WTC11 (cell line): ENCODE measurements around the gene ZNF804A. TPM values are rescaled to one million over a fixed set of nuclear protein-coding genes. Genes with fewer than 3 reads are reported as not detected.

Experiments used
- ATAC-seq: fragments of 200-7000 bp; cut with Tn5 transposase; 2 replicates; pipeline ENCODE4 v1.10.0; 2021; ENCODE audit warnings: mild to moderate bottlenecking, moderate library complexity
- CTCF ChIA-PET: fragments of 300-600 bp; sonication (Branson Sonifier 250); formaldehyde crosslinking; loops from one replicate; lab custom pipeline; 2021; ENCODE audit warnings: antibody characterized with exemption; lab: Charles Lee
- POLR2A ChIA-PET: fragments of 350-600 bp; sonication (Branson Sonifier 250); formaldehyde crosslinking; loops from one replicate; lab custom pipeline; 2021; ENCODE audit warnings: antibody characterized with exemption; lab: Charles Lee
- DNase-seq: peaks from one replicate; pipeline ENCODE4 v3.0.0; 2021; ENCODE audit warnings: low spot score
- H3K27ac Mint-ChIP-seq: 2 replicates; pipeline ENCODE4 v1.8.0; 2021; ENCODE audit warnings: mixed read lengths
- H3K27me3 Mint-ChIP-seq: 2 replicates; pipeline ENCODE4 v1.8.0; 2021; ENCODE audit warnings: low read depth, mild to moderate bottlenecking, moderate library complexity, mixed read lengths
- H3K36me3 Mint-ChIP-seq: 2 replicates; pipeline ENCODE4 v1.8.0; 2021; ENCODE audit warnings: mixed read lengths
- H3K4me1 Mint-ChIP-seq: 2 replicates; pipeline ENCODE4 v1.8.0; 2022; ENCODE audit warnings: mixed read lengths
- H3K4me3 Mint-ChIP-seq: 2 replicates; pipeline ENCODE4 v1.8.0; 2021; ENCODE audit warnings: mild to moderate bottlenecking, moderate library complexity, mixed read lengths
- H3K9me3 Mint-ChIP-seq: 2 replicates; pipeline ENCODE4 v1.8.0; 2021; ENCODE audit warnings: mixed read lengths
- CBFB ChIP-seq: sonication (generic); formaldehyde crosslinking; IDR thresholded peaks from 2 replicates; pipeline ENCODE4 v1.8.1; 2022; ENCODE audit warnings: mild to moderate bottlenecking, low read depth, missing genetic modification reagents
- CREM ChIP-seq: sonication (generic); formaldehyde crosslinking; IDR thresholded peaks from 2 replicates; pipeline ENCODE4 v1.8.1; 2022; ENCODE audit warnings: mild to moderate bottlenecking, missing genetic modification reagents, moderate library complexity
- CTCF ChIP-seq: fragments of 200-600 bp; IDR thresholded peaks from 2 replicates; pipeline ENCODE4 v1.8.0; 2022; ENCODE audit warnings: antibody characterized with exemption
- EMX1 ChIP-seq: fragments of 250-450 bp; sonication (Bioruptor Pico); IDR thresholded peaks from 2 replicates; pipeline ENCODE4 v1.8.0; 2021; ENCODE audit warnings: mild to moderate bottlenecking
- FOXJ3 ChIP-seq: sonication (generic); formaldehyde crosslinking; IDR thresholded peaks from 2 replicates; pipeline ENCODE4 v1.9.0; 2021; ENCODE audit warnings: missing genetic modification reagents, mild to moderate bottlenecking, borderline replicate concordance
- FOXK1 ChIP-seq: sonication (generic); formaldehyde crosslinking; IDR thresholded peaks from 2 replicates; pipeline ENCODE4 v1.8.0; 2022; ENCODE audit warnings: mild to moderate bottlenecking, moderate library complexity, missing genetic modification reagents
- FOXP1 ChIP-seq: sonication (generic); formaldehyde crosslinking; IDR thresholded peaks from 2 replicates; pipeline ENCODE4 v1.8.0; 2022; ENCODE audit warnings: missing genetic modification reagents, mild to moderate bottlenecking, moderate library complexity, borderline replicate concordance
- GABPB1 ChIP-seq: sonication (generic); formaldehyde crosslinking; IDR thresholded peaks from 2 replicates; pipeline ENCODE4 v1.8.1; 2023; ENCODE audit warnings: mild to moderate bottlenecking, missing genetic modification reagents
- JAZF1 ChIP-seq: fragments of 250-450 bp; sonication (Bioruptor Pico); IDR thresholded peaks from 2 replicates; pipeline ENCODE4 v1.9.0; 2021; ENCODE audit warnings: moderate library complexity, mild to moderate bottlenecking, inconsistent platforms
- JUN ChIP-seq: sonication (generic); formaldehyde crosslinking; IDR thresholded peaks from 2 replicates; pipeline ENCODE4 v1.8.0; 2023; ENCODE audit warnings: mild to moderate bottlenecking, missing genetic modification reagents
- MLX ChIP-seq: sonication (generic); formaldehyde crosslinking; IDR thresholded peaks from 2 replicates; pipeline ENCODE4 v1.8.1; 2023; ENCODE audit warnings: mild to moderate bottlenecking, missing genetic modification reagents, moderate library complexity
- NFYB ChIP-seq: sonication (generic); formaldehyde crosslinking; conservative IDR thresholded peaks from 2 replicates; pipeline ENCODE4 v1.8.0; 2022; ENCODE audit warnings: low read depth, missing genetic modification reagents
- NR1H2 ChIP-seq: sonication (generic); formaldehyde crosslinking; IDR thresholded peaks from 2 replicates; pipeline ENCODE4 v1.9.0; 2021; ENCODE audit warnings: mild to moderate bottlenecking, moderate library complexity, missing genetic modification reagents
- NR2C2 ChIP-seq: sonication (generic); formaldehyde crosslinking; IDR thresholded peaks from 2 replicates; pipeline ENCODE4 v1.8.0; 2022; ENCODE audit warnings: mild to moderate bottlenecking, missing genetic modification reagents
- PREB ChIP-seq: sonication (generic); formaldehyde crosslinking; IDR thresholded peaks from 2 replicates; pipeline ENCODE4 v1.8.1; 2022; ENCODE audit warnings: mild to moderate bottlenecking, missing genetic modification reagents, moderate library complexity, borderline replicate concordance
- RELA ChIP-seq: sonication (generic); formaldehyde crosslinking; IDR thresholded peaks from 2 replicates; pipeline ENCODE4 v1.8.1; 2022; ENCODE audit warnings: missing genetic modification reagents, mild to moderate bottlenecking, borderline replicate concordance
- SMAD4 ChIP-seq: sonication (generic); formaldehyde crosslinking; IDR thresholded peaks from 2 replicates; pipeline ENCODE4 v1.8.0; 2022; ENCODE audit warnings: mild to moderate bottlenecking, missing genetic modification reagents
- SOX15 ChIP-seq: fragments of 250-450 bp; sonication (Bioruptor Pico); IDR thresholded peaks from 2 replicates; pipeline ENCODE4 v1.9.0; 2021; ENCODE audit warnings: mild to moderate bottlenecking
- TEAD4 ChIP-seq: sonication (generic); formaldehyde crosslinking; IDR thresholded peaks from 2 replicates; pipeline ENCODE4 v1.8.0; 2022; ENCODE audit warnings: mild to moderate bottlenecking, missing genetic modification reagents
- ZNF138 ChIP-seq: sonication (generic); formaldehyde crosslinking; conservative IDR thresholded peaks from 2 replicates; pipeline ENCODE4 v1.8.1; 2022; ENCODE audit warnings: mild to moderate bottlenecking, moderate library complexity, missing genetic modification reagents
- ZNF263 ChIP-seq: sonication (generic); formaldehyde crosslinking; IDR thresholded peaks from 2 replicates; pipeline ENCODE4 v1.8.1; 2022; ENCODE audit warnings: low read depth, mild to moderate bottlenecking, moderate library complexity, missing genetic modification reagents
- ZNF671 ChIP-seq: fragments of 250-450 bp; sonication (Bioruptor Pico); IDR thresholded peaks from 2 replicates; pipeline ENCODE4 v1.8.0; 2021; ENCODE audit warnings: mild to moderate bottlenecking
- total RNA-seq: library from RNA; stranded (reverse); gene quantifications from 3 replicates; pipeline ENCODE4 v1.2.3, GENCODE V29; 2021
- TF ChIP-seq, protein P1 (sequence below): sonication (generic); formaldehyde crosslinking; IDR thresholded peaks from 2 replicates; pipeline ENCODE4 v1.8.0; 2022; ENCODE audit warnings: mild to moderate bottlenecking, missing genetic modification reagents
- TF ChIP-seq, protein P2 (sequence below): sonication (generic); formaldehyde crosslinking; IDR thresholded peaks from 2 replicates; pipeline ENCODE4 v1.8.0; 2023; ENCODE audit warnings: mild to moderate bottlenecking, missing genetic modification reagents
- TF ChIP-seq, protein P3 (sequence below): sonication (generic); formaldehyde crosslinking; IDR thresholded peaks from 2 replicates; pipeline ENCODE4 v1.8.0; 2022; ENCODE audit warnings: mild to moderate bottlenecking, missing genetic modification reagents
- TF ChIP-seq, protein P4 (sequence below): fragments of 250-450 bp; sonication (Bioruptor Pico); IDR thresholded peaks from 2 replicates; pipeline ENCODE4 v1.9.0; 2021; ENCODE audit warnings: moderate library complexity, mild to moderate bottlenecking, inconsistent platforms, borderline replicate concordance

The ZNF804A gene
- total RNA-seq, 1 experiment from 2014 or later: not detected

- H3K27ac Mint-ChIP-seq: no peak overlapping the region
- CTCF ChIA-PET: interaction anchor here (1.7 kb wide), 1 partner anchor 416 kb away, joined by 3 read pairs; no protein-coding TSS in a partner anchor
- ATAC-seq: no peak
- no peak for TF ChIP-seq SOX15
- TF ChIP-seq ZNF263 (CRISPR knock-in tag): no peak
- no peak for TF ChIP-seq ZNF138 (CRISPR knock-in tag)
- TF ChIP-seq FOXJ3 (CRISPR knock-in tag): no peak
- TF ChIP-seq, protein P1, sequence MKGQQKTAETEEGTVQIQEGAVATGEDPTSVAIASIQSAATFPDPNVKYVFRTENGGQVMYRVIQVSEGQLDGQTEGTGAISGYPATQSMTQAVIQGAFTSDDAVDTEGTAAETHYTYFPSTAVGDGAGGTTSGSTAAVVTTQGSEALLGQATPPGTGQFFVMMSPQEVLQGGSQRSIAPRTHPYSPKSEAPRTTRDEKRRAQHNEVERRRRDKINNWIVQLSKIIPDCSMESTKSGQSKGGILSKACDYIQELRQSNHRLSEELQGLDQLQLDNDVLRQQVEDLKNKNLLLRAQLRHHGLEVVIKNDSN (CRISPR knock-in tag): no peak
- TF ChIP-seq SMAD4: no peak
- TF ChIP-seq NFYB (CRISPR knock-in tag): no peak
- no peak for TF ChIP-seq RELA (CRISPR knock-in tag)
- TF ChIP-seq, protein P2, sequence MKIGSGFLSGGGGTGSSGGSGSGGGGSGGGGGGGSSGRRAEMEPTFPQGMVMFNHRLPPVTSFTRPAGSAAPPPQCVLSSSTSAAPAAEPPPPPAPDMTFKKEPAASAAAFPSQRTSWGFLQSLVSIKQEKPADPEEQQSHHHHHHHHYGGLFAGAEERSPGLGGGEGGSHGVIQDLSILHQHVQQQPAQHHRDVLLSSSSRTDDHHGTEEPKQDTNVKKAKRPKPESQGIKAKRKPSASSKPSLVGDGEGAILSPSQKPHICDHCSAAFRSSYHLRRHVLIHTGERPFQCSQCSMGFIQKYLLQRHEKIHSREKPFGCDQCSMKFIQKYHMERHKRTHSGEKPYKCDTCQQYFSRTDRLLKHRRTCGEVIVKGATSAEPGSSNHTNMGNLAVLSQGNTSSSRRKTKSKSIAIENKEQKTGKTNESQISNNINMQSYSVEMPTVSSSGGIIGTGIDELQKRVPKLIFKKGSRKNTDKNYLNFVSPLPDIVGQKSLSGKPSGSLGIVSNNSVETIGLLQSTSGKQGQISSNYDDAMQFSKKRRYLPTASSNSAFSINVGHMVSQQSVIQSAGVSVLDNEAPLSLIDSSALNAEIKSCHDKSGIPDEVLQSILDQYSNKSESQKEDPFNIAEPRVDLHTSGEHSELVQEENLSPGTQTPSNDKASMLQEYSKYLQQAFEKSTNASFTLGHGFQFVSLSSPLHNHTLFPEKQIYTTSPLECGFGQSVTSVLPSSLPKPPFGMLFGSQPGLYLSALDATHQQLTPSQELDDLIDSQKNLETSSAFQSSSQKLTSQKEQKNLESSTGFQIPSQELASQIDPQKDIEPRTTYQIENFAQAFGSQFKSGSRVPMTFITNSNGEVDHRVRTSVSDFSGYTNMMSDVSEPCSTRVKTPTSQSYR: no peak
- no peak for TF ChIP-seq JUN (CRISPR knock-in tag)
- no peak for TF ChIP-seq EMX1 (CRISPR knock-in tag)
- no peak for TF ChIP-seq JAZF1
- no peak for TF ChIP-seq TEAD4 (CRISPR knock-in tag)
- TF ChIP-seq, protein P3, sequence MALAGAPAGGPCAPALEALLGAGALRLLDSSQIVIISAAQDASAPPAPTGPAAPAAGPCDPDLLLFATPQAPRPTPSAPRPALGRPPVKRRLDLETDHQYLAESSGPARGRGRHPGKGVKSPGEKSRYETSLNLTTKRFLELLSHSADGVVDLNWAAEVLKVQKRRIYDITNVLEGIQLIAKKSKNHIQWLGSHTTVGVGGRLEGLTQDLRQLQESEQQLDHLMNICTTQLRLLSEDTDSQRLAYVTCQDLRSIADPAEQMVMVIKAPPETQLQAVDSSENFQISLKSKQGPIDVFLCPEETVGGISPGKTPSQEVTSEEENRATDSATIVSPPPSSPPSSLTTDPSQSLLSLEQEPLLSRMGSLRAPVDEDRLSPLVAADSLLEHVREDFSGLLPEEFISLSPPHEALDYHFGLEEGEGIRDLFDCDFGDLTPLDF: no peak
- no peak for TF ChIP-seq CBFB (CRISPR knock-in tag)
- TF ChIP-seq MLX (CRISPR knock-in tag): no peak
- TF ChIP-seq NR2C2: no peak
- DNase-seq: no peak
- POLR2A ChIA-PET: no interaction called here
- no peaks in the 10 kb centered on the region for H3K9me3 Mint-ChIP-seq
- no peak overlapping the region for H3K4me3 Mint-ChIP-seq
- H3K36me3 Mint-ChIP-seq: no peaks in the 10 kb centered on the region
- no peaks in the 10 kb centered on the region for H3K27me3 Mint-ChIP-seq
- H3K4me1 Mint-ChIP-seq: peaks cover 20% of the 10 kb centered on the region
Measured at GRCh38 chr2:184799379-184799778, 201.1 kb downstream of the ZNF804A start.

DNA sequence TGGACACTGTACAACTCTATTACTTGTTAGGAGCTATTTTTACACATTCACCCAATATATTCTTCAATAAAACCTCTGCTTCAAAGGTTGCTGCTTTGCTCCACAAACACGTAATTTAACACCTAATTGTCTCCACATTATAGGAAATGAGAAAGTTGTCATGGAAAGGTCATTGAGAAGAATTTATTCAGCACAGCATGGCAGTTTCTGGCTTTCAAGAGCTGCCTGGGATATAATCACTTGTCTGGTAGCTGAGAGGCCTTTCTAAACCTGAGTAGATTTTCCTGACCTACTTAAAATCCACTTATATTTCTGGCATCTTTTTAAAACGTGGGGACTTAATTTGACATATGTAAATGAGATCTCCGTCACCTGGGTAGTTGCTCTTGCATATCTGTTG, 216.1 kb downstream of the ZNF804A start:
- H3K36me3 Mint-ChIP-seq: no peaks in the 10 kb centered on the region
- no peaks in the 10 kb centered on the region for H3K9me3 Mint-ChIP-seq
- ChIA-PET POLR2A (no interaction called here), CTCF (no interaction called here)
- DNase-seq (no peak), ATAC-seq (peak; percentile 34; the same call in 1 of the 2 replicates)
- H3K4me1 Mint-ChIP-seq: peaks cover 10% of the 10 kb centered on the region
- H3K27me3 Mint-ChIP-seq: no peaks in the 10 kb centered on the region
- H3K4me3 Mint-ChIP-seq: no peak overlapping the region
- no peak overlapping the region for H3K27ac Mint-ChIP-seq
- TF ChIP-seq, protein P4, sequence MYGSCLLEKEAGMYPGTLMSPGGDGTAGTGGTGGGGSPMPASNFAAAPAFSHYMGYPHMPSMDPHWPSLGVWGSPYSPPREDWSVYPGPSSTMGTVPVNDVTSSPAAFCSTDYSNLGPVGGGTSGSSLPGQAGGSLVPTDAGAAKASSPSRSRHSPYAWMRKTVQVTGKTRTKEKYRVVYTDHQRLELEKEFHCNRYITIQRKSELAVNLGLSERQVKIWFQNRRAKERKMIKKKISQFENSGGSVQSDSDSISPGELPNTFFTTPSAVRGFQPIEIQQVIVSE (CRISPR knock-in tag): no peak
- TF ChIP-seq FOXK1 (CRISPR knock-in tag): no peak
- TF ChIP-seq CREM (CRISPR knock-in tag): no peak
- no peak for TF ChIP-seq NR1H2 (CRISPR knock-in tag)
- no peak for TF ChIP-seq CTCF
- no peak for TF ChIP-seq CBFB (CRISPR knock-in tag)
- TF ChIP-seq ZNF671 (CRISPR knock-in tag): no peak
- no peak for TF ChIP-seq GABPB1 (CRISPR knock-in tag)
- no peak for TF ChIP-seq PREB
- TF ChIP-seq FOXP1 (CRISPR knock-in tag): no peak
